Umbilical cord (tissue), 2 donors: Measurements from ENCODE around the gene BDH1. TPM values are rescaled to one million over a fixed set of nuclear protein-coding genes. Genes with fewer than 3 reads are reported as not detected.
"Not testable (repeated sequence)": the region's sequence is repeated elsewhere in the genome, so short reads cannot be mapped to it uniquely, and the experiment has no call there.

Experiments used
- DNase-seq: peaks from one replicate; pipeline ENCODE4 v3.0.0-alpha.2; 2015; ENCODE audit warnings: low spot score
- total RNA-seq: library from RNA; depleted of rRNA; stranded (reverse); fragments of >200 nt; gene quantifications from one replicate; pipeline ENCODE4 v1.2.3, GENCODE V29; 2014; ENCODE audit warnings: low replicate concordance; ENCODE audit not compliant: insufficient read depth

The BDH1 gene
- total RNA-seq, 1 donor from 2014 or later = 7.2 TPM

GRCh38 chr3:197487911-197488391 lies 67.8 kb downstream of the BDH1 start:
- DNase-seq = no peak

GRCh38 chr3:197486861-197487260 lies 68.9 kb downstream of the BDH1 start:
- DNase-seq = no peak

GRCh38 chr3:197485143-197485542 lies 70.6 kb downstream of the BDH1 start:
- DNase-seq = no peak

GRCh38 chr3:197484204-197484901 lies 71.4 kb downstream of the BDH1 start:
- DNase-seq = no peak

- no peak for DNase-seq
These were observed 73.8 kb downstream of the BDH1 start for GRCh38 chr3:197482001-197482400.

GRCh38 chr3:197480320-197480719 lies 75.4 kb downstream of the BDH1 start:
- DNase-seq = no peak

GRCh38 chr3:197478746-197479668 lies 76.8 kb downstream of the BDH1 start:
- no peak for DNase-seq

GRCh38 chr3:197477816-197478215 lies 78.0 kb downstream of the BDH1 start:
- DNase-seq = not testable (repeated sequence)

- DNase-seq = no peak
These were observed 79.7 kb downstream of the BDH1 start for GRCh38 chr3:197475997-197476525.

- DNase-seq = no peak
These were observed 80.3 kb downstream of the BDH1 start for GRCh38 chr3:197475514-197475913.

GRCh38 chr3:197472151-197472550 lies 83.6 kb downstream of the BDH1 start:
- no peak for DNase-seq

- no peak for DNase-seq
These were observed 84.4 kb downstream of the BDH1 start for GRCh38 chr3:197471221-197472010.

- DNase-seq = no peak
These were observed 86.8 kb downstream of the BDH1 start for GRCh38 chr3:197468866-197469382.

GRCh38 chr3:197468167-197468566 lies 87.6 kb downstream of the BDH1 start:
- DNase-seq = no peak

- DNase-seq = peak; percentile 76
These were observed 89.0 kb downstream of the BDH1 start for GRCh38 chr3:197466586-197467399.

- no peak for DNase-seq
These were observed 89.7 kb downstream of the BDH1 start for GRCh38 chr3:197465996-197466549.

GRCh38 chr3:197465197-197465995 lies 90.4 kb downstream of the BDH1 start:
- DNase-seq = no peak

- DNase-seq = no peak
These were observed 91.0 kb downstream of the BDH1 start for GRCh38 chr3:197464794-197465193.

- DNase-seq = no peak
These were observed 92.5 kb downstream of the BDH1 start for GRCh38 chr3:197463279-197463678.
